Tibial nerve (tissue), 4 donors: Measurements from ENCODE around the gene MTG2. TPM values are rescaled to one million over a fixed set of nuclear protein-coding genes. Genes with fewer than 3 reads are reported as not detected.

ENCODE experiments used
- DNase-seq, 2 donors: peaks; one replicate each; pipeline ENCODE4 v3.0.0-alpha.2; 2019; ENCODE audit warnings: low spot score in 2 of 2
- H3K27ac ChIP-seq, 4 donors: fragments of 200-600 bp; sonication (generic) in 3 of 4; one replicate each; pipeline ENCODE4 v1.5.1; 2017 to 2019; ENCODE audit warnings: mild to moderate bottlenecking in 1 of 4
- H3K27me3 ChIP-seq, 2 donors: fragments of 200-600 bp; sonication (generic) in 1 of 2; one replicate each; pipeline versions ENCODE4 v1.5.1 to v1.6.0; 2017 to 2019
- H3K36me3 ChIP-seq, 3 donors: fragments of 200-600 bp; sonication (generic); one replicate each; pipeline ENCODE4 v1.5.1; 2018 to 2019
- H3K4me1 ChIP-seq, 4 donors: fragments of 200-600 bp; sonication (generic) in 3 of 4; one replicate each; pipeline ENCODE4 v1.5.1; 2017 to 2019
- H3K4me3 ChIP-seq, 4 donors: fragments of 200-600 bp; sonication (generic) in 3 of 4; one replicate each; pipeline ENCODE4 v1.5.1; 2017 to 2019; ENCODE audit warnings: mild to moderate bottlenecking in 1 of 4, moderate library complexity in 1 of 4
- H3K9me3 ChIP-seq, 4 donors: fragments of 200-600 bp; sonication (generic) in 3 of 4; one replicate each; pipeline ENCODE4 v1.5.1; 2017 to 2019
- EP300 ChIP-seq, 2 donors: sonication (generic); formaldehyde crosslinking; IDR thresholded peaks; one replicate each; pipeline ENCODE4 v1.6.1; 2017; ENCODE audit warnings: antibody characterized with exemption in 2 of 2, mild to moderate bottlenecking in 1 of 2
- POLR2A ChIP-seq, 2 donors: fragments of 450-650 bp; IDR thresholded peaks; one replicate each; pipeline ENCODE4 v1.6.1; 2017; ENCODE audit warnings: antibody characterized with exemption in 2 of 2, mild to moderate bottlenecking in 2 of 2, moderate library complexity in 2 of 2
- WGBS, 2 donors: methylation state at CpG; one replicate each; pipeline ENCODE4 v1.1.5; 2018; 5-methylcytosine and 5-hydroxymethylcytosine counted together
- total RNA-seq, 4 donors: library from RNA; depleted of rRNA; stranded (reverse); fragments of >200 nt; gene quantifications; one replicate each; pipeline ENCODE4 v1.1.0, GENCODE V29; 2016
- TF ChIP-seq, protein P1 (sequence below), 5 experiments: fragments of 200-600 bp in 3 of 5; fragments of 450-650 bp in 2 of 5; sonication (generic) in 3 of 5; IDR thresholded peaks; one replicate each; pipeline ENCODE4 v1.5.1; 2016 to 2019; ENCODE audit warnings: antibody characterized with exemption in 5 of 5, mild to moderate bottlenecking in 3 of 5, moderate library complexity in 2 of 5

The MTG2 gene, protein sequence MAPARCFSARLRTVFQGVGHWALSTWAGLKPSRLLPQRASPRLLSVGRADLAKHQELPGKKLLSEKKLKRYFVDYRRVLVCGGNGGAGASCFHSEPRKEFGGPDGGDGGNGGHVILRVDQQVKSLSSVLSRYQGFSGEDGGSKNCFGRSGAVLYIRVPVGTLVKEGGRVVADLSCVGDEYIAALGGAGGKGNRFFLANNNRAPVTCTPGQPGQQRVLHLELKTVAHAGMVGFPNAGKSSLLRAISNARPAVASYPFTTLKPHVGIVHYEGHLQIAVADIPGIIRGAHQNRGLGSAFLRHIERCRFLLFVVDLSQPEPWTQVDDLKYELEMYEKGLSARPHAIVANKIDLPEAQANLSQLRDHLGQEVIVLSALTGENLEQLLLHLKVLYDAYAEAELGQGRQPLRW
- 10 to 100 TPM; 24.7 to 46.9 (median 41.6) TPM for total RNA-seq

DNA sequence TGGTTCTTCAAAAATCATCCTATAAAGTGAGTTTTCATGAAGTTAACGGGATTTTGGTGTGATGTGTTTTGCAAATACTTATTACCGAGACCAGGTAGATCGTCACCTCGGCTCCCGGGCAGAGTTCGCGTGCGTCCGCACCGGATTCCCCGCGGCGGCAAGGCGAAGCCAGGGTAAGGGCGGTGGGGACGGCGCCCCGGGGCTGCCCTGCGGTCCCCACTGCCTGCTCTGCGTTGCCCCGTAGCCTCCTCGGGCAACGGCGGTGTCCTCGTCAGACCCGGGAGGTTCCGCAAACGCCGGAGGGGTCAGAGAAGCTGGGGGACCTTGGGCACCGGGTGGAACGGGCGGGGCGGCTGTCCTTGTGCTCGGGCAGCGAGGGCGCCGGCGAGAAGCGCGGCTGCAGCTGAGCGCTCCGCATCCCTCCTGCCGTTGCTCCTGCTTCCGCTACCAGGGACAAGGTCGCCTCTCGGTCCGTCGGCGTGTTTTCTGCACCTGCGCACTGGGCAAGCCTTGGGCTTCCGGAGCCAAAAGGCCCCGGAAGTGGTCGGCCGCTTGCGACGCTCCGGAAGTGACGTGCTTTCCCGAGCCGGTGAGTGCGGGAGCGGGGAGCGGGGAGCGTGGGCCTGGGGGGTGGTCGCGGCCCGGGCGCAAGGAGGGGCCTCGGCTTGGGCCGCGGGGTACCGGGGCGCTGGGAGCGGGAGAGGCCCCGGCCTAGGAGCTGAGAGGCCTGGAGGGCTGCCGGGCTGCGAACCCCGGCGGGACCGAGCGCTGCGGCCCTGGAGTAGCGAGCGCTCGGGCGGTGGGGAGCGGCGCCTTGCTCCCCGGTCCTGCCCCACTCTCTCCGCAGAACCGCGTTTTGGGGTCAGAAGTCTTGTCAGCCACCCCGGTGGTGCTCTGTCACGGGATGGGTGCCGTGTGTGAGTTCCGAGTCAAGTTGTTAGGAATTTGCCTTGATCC is at the start of gene MTG2:
TSS of gene MTG2 (plus strand) at position 560 of the 957 bp plus-strand sequence. CDS start 10,393 bp downstream, outside the sequence.
- Histone ChIP-seq H3K4me1 (peaks cover 0 to 44% (median 14%) of the 10 kb centered on the region in 4 donors), H3K27ac (peak within 1 kb of the TSS; percentile 87 to 94 (median 90)), H3K9me3 (no peaks in the 10 kb centered on the region), H3K4me3 (peak within 1 kb of the TSS; percentile 76 to 98 (median 89)), H3K27me3 (no peaks in the 10 kb centered on the region), H3K36me3 (peaks cover 0 to 17% (median 0%) of the 10 kb centered on the region in 3 donors)
- TF ChIP-seq POLR2A (IDR thresholded peaks at IDR 0.05) = peak; percentile 46 to 79
- peak; percentile 96 for TF ChIP-seq EP300 (IDR thresholded peaks at IDR 0.05)
- TF ChIP-seq, protein P1, sequence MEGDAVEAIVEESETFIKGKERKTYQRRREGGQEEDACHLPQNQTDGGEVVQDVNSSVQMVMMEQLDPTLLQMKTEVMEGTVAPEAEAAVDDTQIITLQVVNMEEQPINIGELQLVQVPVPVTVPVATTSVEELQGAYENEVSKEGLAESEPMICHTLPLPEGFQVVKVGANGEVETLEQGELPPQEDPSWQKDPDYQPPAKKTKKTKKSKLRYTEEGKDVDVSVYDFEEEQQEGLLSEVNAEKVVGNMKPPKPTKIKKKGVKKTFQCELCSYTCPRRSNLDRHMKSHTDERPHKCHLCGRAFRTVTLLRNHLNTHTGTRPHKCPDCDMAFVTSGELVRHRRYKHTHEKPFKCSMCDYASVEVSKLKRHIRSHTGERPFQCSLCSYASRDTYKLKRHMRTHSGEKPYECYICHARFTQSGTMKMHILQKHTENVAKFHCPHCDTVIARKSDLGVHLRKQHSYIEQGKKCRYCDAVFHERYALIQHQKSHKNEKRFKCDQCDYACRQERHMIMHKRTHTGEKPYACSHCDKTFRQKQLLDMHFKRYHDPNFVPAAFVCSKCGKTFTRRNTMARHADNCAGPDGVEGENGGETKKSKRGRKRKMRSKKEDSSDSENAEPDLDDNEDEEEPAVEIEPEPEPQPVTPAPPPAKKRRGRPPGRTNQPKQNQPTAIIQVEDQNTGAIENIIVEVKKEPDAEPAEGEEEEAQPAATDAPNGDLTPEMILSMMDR (IDR thresholded peaks at IDR 0.05) = peak in 1 of 5 experiments; percentile 38
- 1% methylated on average over 39 to 41 of the region's 96 CpGs for WGBS, 2 donors
- DNase-seq = peak; percentile 81 to 85

DNA sequence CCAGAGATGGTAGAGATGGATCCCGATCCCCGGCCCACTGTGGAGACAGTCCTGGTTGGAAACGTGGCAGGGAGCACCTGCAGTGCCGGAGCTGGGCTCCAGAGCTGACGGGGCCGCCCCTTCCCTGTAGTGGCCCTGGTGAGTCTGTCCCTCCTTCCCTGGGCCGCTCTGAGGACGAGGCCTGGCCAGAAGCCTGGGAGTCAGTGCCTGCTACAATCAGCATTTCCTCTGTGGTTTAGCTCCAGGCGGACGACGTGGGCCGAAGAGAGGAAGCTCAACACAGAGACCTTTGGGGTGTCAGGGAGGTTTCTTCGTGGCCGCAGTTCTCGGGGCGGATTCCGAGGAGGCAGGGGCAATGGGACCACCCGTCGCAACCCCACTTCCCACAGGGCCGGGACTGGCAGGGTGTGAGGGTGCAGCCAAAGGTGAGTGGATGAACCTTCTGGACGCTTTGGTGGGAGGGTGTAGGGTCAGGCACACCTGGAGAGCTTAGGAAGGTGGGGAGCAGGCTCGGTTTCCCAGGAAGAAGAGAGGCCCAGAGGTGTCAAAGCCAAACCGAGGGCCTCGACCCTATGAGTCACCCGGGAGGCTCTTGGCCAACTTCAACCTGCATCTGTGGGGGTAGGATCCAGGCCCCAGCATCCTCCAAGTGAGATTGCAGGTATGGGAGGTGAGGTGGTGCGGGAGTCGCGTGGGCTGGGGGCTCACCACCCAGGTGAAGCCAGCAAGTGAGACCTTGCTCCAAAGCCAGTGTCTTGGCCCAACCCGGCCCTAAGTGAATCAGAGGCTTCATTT is 49.6 kb upstream of the MTG2 start:
- H3K36me3 ChIP-seq = peaks cover 5 to 96% (median 27%) of the 10 kb centered on the region in 3 donors
- H3K27me3 ChIP-seq = no peaks in the 10 kb centered on the region
- peak overlapping the region in 3 of 4 donors; percentile 13 to 77 (median 69) for H3K27ac ChIP-seq
- no peak overlapping the region for H3K4me3 ChIP-seq
- no peaks in the 10 kb centered on the region for H3K9me3 ChIP-seq
- WGBS, 2 donors = 74 to 82% methylated on average over 29 of the region's 29 CpGs
- DNase-seq = no peak
- TF ChIP-seq POLR2A (IDR thresholded peaks at IDR 0.05) (no peak), EP300 (IDR thresholded peaks at IDR 0.05) (no peak)
- TF ChIP-seq, protein P1 (IDR thresholded peaks at IDR 0.05) = no peak
- peaks cover 0 to 34% (median 8%) of the 10 kb centered on the region in 4 donors for H3K4me1 ChIP-seq

DNA sequence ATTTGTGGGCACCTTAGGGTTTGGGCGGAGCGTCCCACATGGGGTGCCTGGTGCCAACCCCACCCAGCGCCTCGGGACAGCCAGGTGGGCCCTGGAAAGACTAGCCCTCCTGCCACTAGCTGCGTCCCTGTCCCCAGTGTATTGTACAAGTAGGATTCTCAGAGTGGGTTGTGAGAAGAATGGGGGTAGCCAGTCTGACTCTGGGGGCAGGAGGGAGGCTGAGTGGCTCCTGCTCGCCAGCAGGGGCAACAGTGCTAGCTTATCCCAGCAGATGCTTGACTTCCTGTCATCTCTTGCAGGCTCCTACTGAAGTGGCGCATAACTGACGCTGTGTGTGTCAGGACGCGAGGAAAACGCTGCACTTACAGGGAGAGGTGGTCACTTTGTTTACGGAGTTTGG is 49.0 kb upstream of the MTG2 start:
- H3K36me3 ChIP-seq = peaks cover 8 to 96% (median 33%) of the 10 kb centered on the region in 3 donors
- no peak overlapping the region for H3K4me3 ChIP-seq
- H3K27me3 ChIP-seq = no peaks in the 10 kb centered on the region
- peak overlapping the region in 3 of 4 donors; percentile 13 to 77 (median 76) for H3K27ac ChIP-seq
- H3K9me3 ChIP-seq = no peaks in the 10 kb centered on the region
- 83 to 84% methylated on average over 12 of the region's 12 CpGs for WGBS, 2 donors
- TF ChIP-seq POLR2A (IDR thresholded peaks at IDR 0.05) = no peak
- TF ChIP-seq, protein P1 (IDR thresholded peaks at IDR 0.05) = no peak
- DNase-seq = no peak
- H3K4me1 ChIP-seq = peaks cover 0 to 34% (median 8%) of the 10 kb centered on the region in 4 donors

DNA sequence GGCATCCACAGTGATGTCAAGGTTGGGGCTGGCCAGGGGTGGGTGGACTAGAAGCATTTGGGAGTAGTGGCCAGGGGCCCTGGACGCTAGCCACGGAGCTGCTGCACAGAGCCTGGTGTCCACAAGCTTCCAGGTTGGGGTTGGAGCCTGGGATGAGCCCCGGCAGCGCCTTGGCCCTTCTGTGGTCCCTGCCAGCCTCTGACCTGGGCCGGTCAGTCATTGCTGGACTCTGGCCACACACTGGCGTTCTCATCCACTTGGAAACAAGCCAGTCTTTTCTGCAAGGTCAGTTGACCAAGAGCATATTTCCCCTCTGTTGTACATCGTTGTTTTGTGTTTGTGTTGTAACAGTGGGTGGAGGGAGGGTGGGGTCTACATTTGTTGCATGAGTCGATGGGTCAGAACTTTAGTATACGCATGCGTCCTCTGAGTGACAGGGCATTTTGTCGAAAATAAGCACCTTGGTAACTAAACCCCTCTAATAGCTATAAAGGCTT is 48.0 kb upstream of the MTG2 start:
- peak overlapping the region in 3 of 4 donors; percentile 50 to 77 (median 76) for H3K27ac ChIP-seq
- no peak overlapping the region for H3K4me3 ChIP-seq
- peaks cover 12 to 96% (median 43%) of the 10 kb centered on the region in 3 donors for H3K36me3 ChIP-seq
- H3K4me1 ChIP-seq = peaks cover 0 to 36% (median 8%) of the 10 kb centered on the region in 4 donors
- no peaks in the 10 kb centered on the region for H3K9me3 ChIP-seq
- no peaks in the 10 kb centered on the region for H3K27me3 ChIP-seq
- 24 to 40% methylated on average over 9 to 10 of the region's 11 CpGs for WGBS, 2 donors
- no peak for TF ChIP-seq POLR2A (IDR thresholded peaks at IDR 0.05)
- TF ChIP-seq EP300 (IDR thresholded peaks at IDR 0.05) = no peak
- TF ChIP-seq, protein P1 (IDR thresholded peaks at IDR 0.05) = no peak
- DNase-seq = peak in 1 of 2 donors; percentile 49
